H1 (cell line): ENCODE results near the gene RNF212. TPM values are rescaled to one million over a fixed set of nuclear protein-coding genes. Genes with fewer than 3 reads are reported as not detected.

ENCODE experiments used
- CTCF ChIA-PET: fragments of 300-600 bp; sonication (Branson Sonifier 250); formaldehyde crosslinking; loops from one replicate; lab custom pipeline; 2021; ENCODE audit not compliant: partially characterized antibody; lab: Charles Lee
- POLR2A ChIA-PET: fragments of 300-600 bp; sonication (Branson Sonifier 250); formaldehyde crosslinking; loops from one replicate; lab custom pipeline; 2021; ENCODE audit warnings: inconsistent platforms; ENCODE audit not compliant: partially characterized antibody; lab: Charles Lee
- DNase-seq, 2 experiments: peaks; one replicate each; pipeline versions ENCODE4 v3.0.0 to v3.0.0-alpha.2; 2010 to 2022; ENCODE audit warnings: low spot score in 2 of 2, low read depth in 1 of 2, mixed read lengths in 1 of 2
- FAIRE-seq: peaks from 2 replicates; lab custom pipeline; 2011; peaks lifted over from hg19 to GRCh38; lab: Jason Lieb, UNC
- H2AFZ ChIP-seq: 2 replicates; pipeline ENCODE4 v1.8.1; 2012; ENCODE audit warnings: low read length, inconsistent platforms
- H2AK5ac ChIP-seq: 2 replicates; pipeline ENCODE4 v1.6.1; 2013; ENCODE audit warnings: low read depth, low read length
- H2BK120ac ChIP-seq: replicated peaks from 2 replicates; pipeline ENCODE3; 2013; ENCODE audit warnings: low read depth, low read length, inconsistent platforms
- H2BK12ac ChIP-seq: 2 replicates; pipeline ENCODE4 v1.6.1; 2013; ENCODE audit warnings: low read depth, low read length
- H2BK15ac ChIP-seq: 2 replicates; pipeline ENCODE4 v1.6.1; 2013; ENCODE audit warnings: low read length
- H2BK20ac ChIP-seq: 2 replicates; pipeline ENCODE4 v1.6.1; 2013; ENCODE audit warnings: low read length
- H2BK5ac ChIP-seq: 2 replicates; pipeline ENCODE4 v1.6.1; 2013; ENCODE audit warnings: low read depth, low read length
- H3K14ac ChIP-seq: 2 replicates; pipeline ENCODE4 v1.6.1; 2013; ENCODE audit warnings: inconsistent platforms; ENCODE audit not compliant: insufficient read length
- H3K18ac ChIP-seq: 2 replicates; pipeline ENCODE4 v1.6.1; 2013; ENCODE audit warnings: low read length; ENCODE audit errors: extremely low read depth
- H3K23ac ChIP-seq: 2 replicates; pipeline ENCODE4 v1.6.1; 2013; ENCODE audit warnings: inconsistent platforms; ENCODE audit not compliant: insufficient read length
- H3K23me2 ChIP-seq: 2 replicates; pipeline ENCODE4 v1.6.1; 2013; ENCODE audit warnings: low read depth, low read length
- H3K27ac ChIP-seq: 2 replicates; pipeline ENCODE4 v1.6.1; 2011; ENCODE audit warnings: low read depth, low read length, inconsistent platforms
- H3K27me3 ChIP-seq, 4 experiments: replicated peaks in 1 of 4; 1 replicate in 1 of 4; 2 replicates in 3 of 4; pipeline versions ENCODE4 v1.6.1 to v1.8.1; 2011 to 2013; ENCODE audit warnings: low read length in 3 of 4, mild to moderate bottlenecking in 3 of 4, inconsistent platforms in 2 of 4, mixed read lengths in 2 of 4, moderate library complexity in 1 of 4; ENCODE audit not compliant: control insufficient read depth in 3 of 4, insufficient read depth in 3 of 4; ENCODE audit errors: extremely low read depth in 1 of 4
- H3K36me3 ChIP-seq, 4 experiments: 2 replicates each; pipeline versions ENCODE4 v1.6.1 to v1.8.1; 2011 to 2013; ENCODE audit warnings: mild to moderate bottlenecking in 4 of 4, low read length in 3 of 4, moderate library complexity in 2 of 4, control low read depth in 1 of 4, inconsistent platforms in 1 of 4; ENCODE audit not compliant: insufficient read depth in 4 of 4, control insufficient read depth in 2 of 4
- H3K4ac ChIP-seq: replicated peaks from 2 replicates; pipeline ENCODE3; 2013; ENCODE audit warnings: low read length, low read depth, mixed read lengths, inconsistent platforms; ENCODE audit not compliant: insufficient read length
- H3K4me1 ChIP-seq, 4 experiments: replicated peaks in 1 of 4; 1 replicate in 1 of 4; 2 replicates in 3 of 4; pipeline versions ENCODE4 v1.6.1 to v1.8.1; 2011 to 2013; ENCODE audit warnings: low read length in 3 of 4, inconsistent platforms in 2 of 4, mixed read lengths in 1 of 4; ENCODE audit not compliant: insufficient read depth in 4 of 4, control insufficient read depth in 3 of 4
- H3K4me2 ChIP-seq, 2 experiments: 2 replicates each; pipeline versions ENCODE4 v1.6.1 to v1.8.1; 2011 to 2013; ENCODE audit warnings: low read depth in 2 of 2, low read length in 2 of 2, control low read depth in 1 of 2, inconsistent platforms in 1 of 2, mild to moderate bottlenecking in 1 of 2; ENCODE audit not compliant: insufficient read depth in 1 of 2
- H3K4me3 ChIP-seq, 4 experiments: fragments of 200-600, 300-600 bp in 1 of 4; sonication (generic), shearing (Covaris generic), sonication (Bioruptor Twin) in 1 of 4; 2 replicates each; pipeline versions ENCODE4 v1.5.1 to v1.8.1; 2011 to 2016; ENCODE audit warnings: low read length in 4 of 4, low read depth in 3 of 4, control low read depth in 2 of 4, inconsistent platforms in 2 of 4, mild to moderate bottlenecking in 2 of 4, mixed read lengths in 1 of 4, moderate library complexity in 1 of 4; ENCODE audit not compliant: insufficient read depth in 2 of 4; ENCODE audit errors: extremely low read depth in 1 of 4
- H3K56ac ChIP-seq: replicated peaks from 2 replicates; pipeline ENCODE3; 2013; ENCODE audit warnings: low read depth, mild to moderate bottlenecking, mixed read lengths, low read length, inconsistent platforms; ENCODE audit not compliant: insufficient read length
- H3K79me1 ChIP-seq: 2 replicates; pipeline ENCODE4 v1.6.1; 2013; ENCODE audit warnings: low read depth, low read length, control low read depth
- H3K79me2 ChIP-seq, 2 experiments: 2 replicates each; pipeline versions ENCODE4 v1.6.1 to v1.8.1; 2012 to 2013; ENCODE audit warnings: low read length in 2 of 2, mild to moderate bottlenecking in 2 of 2, inconsistent platforms in 1 of 2; ENCODE audit not compliant: insufficient read depth in 2 of 2, control insufficient read depth in 1 of 2
- H3K9ac ChIP-seq, 4 experiments: replicated peaks in 1 of 4; 1 replicate in 1 of 4; 2 replicates in 3 of 4; pipeline versions ENCODE4 v1.6.1 to v1.8.1; 2011 to 2013; ENCODE audit warnings: low read depth in 3 of 4, low read length in 3 of 4, control low read depth in 2 of 4, mild to moderate bottlenecking in 2 of 4, moderate library complexity in 2 of 4, inconsistent platforms in 1 of 4; ENCODE audit errors: extremely low read depth in 1 of 4
- H3K9me3 ChIP-seq, 2 experiments: 2 replicates each; pipeline versions ENCODE4 v1.6.1 to v1.8.1; 2012 to 2013; ENCODE audit warnings: mild to moderate bottlenecking in 2 of 2, moderate library complexity in 2 of 2, control low read depth in 1 of 2, inconsistent platforms in 1 of 2, low read depth in 1 of 2, low read length in 1 of 2, mixed read lengths in 1 of 2; ENCODE audit not compliant: insufficient read depth in 2 of 2
- H4K20me1 ChIP-seq, 2 experiments: replicated peaks in 1 of 2; 2 replicates each; pipeline versions ENCODE3 to v1.8.1; 2011 to 2013; ENCODE audit warnings: inconsistent platforms in 2 of 2, low read length in 2 of 2, mild to moderate bottlenecking in 1 of 2; ENCODE audit not compliant: insufficient read depth in 2 of 2, control insufficient read depth in 1 of 2
- H4K5ac ChIP-seq: 2 replicates; pipeline ENCODE4 v1.6.1; 2013; ENCODE audit warnings: low read length, low read depth, mixed read lengths, inconsistent platforms; ENCODE audit not compliant: insufficient read length
- H4K8ac ChIP-seq: 2 replicates; pipeline ENCODE4 v1.8.0; 2013; ENCODE audit warnings: mild to moderate bottlenecking, moderate library complexity, low read length, inconsistent platforms; ENCODE audit not compliant: insufficient read depth; ENCODE audit errors: extremely low read depth
- H4K91ac ChIP-seq: replicated peaks from 2 replicates; pipeline ENCODE3; 2013; ENCODE audit warnings: low read length, mixed read lengths, inconsistent platforms; ENCODE audit not compliant: insufficient read length
- BACH1 ChIP-seq: IDR thresholded peaks from 2 replicates; pipeline ENCODE4 v1.6.1; 2012; ENCODE audit warnings: low read length, improper control_type of control experiment
- BCL11A ChIP-seq, 2 experiments: IDR thresholded peaks; one replicate each; pipeline ENCODE4 v1.6.1; 2011; ENCODE audit warnings: low read depth in 2 of 2, low read length in 2 of 2, mild to moderate bottlenecking in 2 of 2
- CHD2 ChIP-seq: IDR thresholded peaks from 2 replicates; pipeline ENCODE4 v1.6.1; 2012; ENCODE audit warnings: low read length, improper control_type of control experiment
- CTBP2 ChIP-seq: IDR thresholded peaks from 2 replicates; pipeline ENCODE4 v1.7.0; 2011; ENCODE audit warnings: borderline replicate concordance, mild to moderate bottlenecking, moderate library complexity, mixed read lengths, low read length; ENCODE audit not compliant: insufficient read depth, insufficient read length
- EZH2 ChIP-seq: fragments of 200-600 bp; sonication (generic); IDR thresholded peaks from 2 replicates; pipeline ENCODE4 v1.7.1; 2012; ENCODE audit warnings: low read depth, mild to moderate bottlenecking, moderate library complexity, low read length, inconsistent platforms; ENCODE audit not compliant: severe bottlenecking
- FOSL1 ChIP-seq: IDR thresholded peaks from 2 replicates; pipeline ENCODE4 v1.6.1; 2011; ENCODE audit warnings: mild to moderate bottlenecking, low read depth, low read length, moderate library complexity; ENCODE audit not compliant: insufficient read depth
- GTF2F1 ChIP-seq: IDR thresholded peaks from 2 replicates; pipeline ENCODE4 v1.6.1; 2012; ENCODE audit warnings: low read depth, low read length, improper control_type of control experiment, borderline replicate concordance
- POLR2AphosphoS5 ChIP-seq: IDR thresholded peaks from 2 replicates; pipeline ENCODE4 v1.6.1; 2011; ENCODE audit warnings: low read depth, low read length
- RAD21 ChIP-seq, 2 experiments: IDR thresholded peaks in 1 of 2; conservative IDR thresholded peaks in 1 of 2; 2 replicates each; pipeline ENCODE4 v1.6.1; 2011; ENCODE audit warnings: low read depth in 2 of 2, low read length in 2 of 2, improper control_type of control experiment in 1 of 2, inconsistent platforms in 1 of 2, mild to moderate bottlenecking in 1 of 2, moderate library complexity in 1 of 2
- SAP30 ChIP-seq: fragments of 300-600 bp; sonication (generic); IDR thresholded peaks from 2 replicates; pipeline ENCODE4 v1.7.1; 2012; ENCODE audit warnings: low read length, moderate library complexity, mild to moderate bottlenecking, inconsistent platforms; ENCODE audit not compliant: insufficient read depth, insufficient replicate concordance
- SIN3A ChIP-seq, 2 experiments: IDR thresholded peaks in 1 of 2; conservative IDR thresholded peaks in 1 of 2; 2 replicates each; pipeline ENCODE4 v1.6.1; 2011 to 2012; ENCODE audit warnings: low read length in 2 of 2, improper control_type of control experiment in 1 of 2, low read depth in 1 of 2, mild to moderate bottlenecking in 1 of 2
- SIX5 ChIP-seq: IDR thresholded peaks from 2 replicates; pipeline ENCODE4 v1.6.1; 2011; ENCODE audit warnings: mild to moderate bottlenecking, low read depth, low read length
- WGBS, 2 experiments: shearing (Covaris generic) in 1 of 2; methylation state at CpG; one replicate each; pipeline versions ENCODE4 v1.1.6 to v1.1.7; 2013 to 2015; ENCODE audit warnings: low lambda C conversion rate in 2 of 2, mixed read lengths in 2 of 2, inconsistent platforms in 1 of 2, low coverage in 1 of 2, missing lambda C conversion rate in 1 of 2; ENCODE audit not compliant: insufficient replicate concordance in 2 of 2, insufficient coverage in 1 of 2, insufficient read length in 1 of 2; ENCODE audit errors: extremely low coverage in 1 of 2, missing lambda C conversion rate in 1 of 2; 5-methylcytosine and 5-hydroxymethylcytosine counted together
- polyA plus RNA-seq, 7 experiments: library from polyadenylated mRNA; depleted of rRNA in 3 of 7; stranded (reverse) in 5 of 7; unstranded in 2 of 7; fragments of >200 nt in 5 of 7; fragments of 200-250 nt in 2 of 7; gene quantifications; 1 replicate in 5 of 7; 2 replicates in 1 of 7; 4 replicates in 1 of 7; pipeline versions ENCODE4 v1.2.1 to v1.2.3, GENCODE V29; 2011 to 2013; ENCODE audit warnings: missing spikeins in 2 of 7, mixed read lengths in 2 of 7
- total RNA-seq: library from RNA; stranded (reverse); fragmentation: NEBNext Ultra II Directional; extraction: Animal tissue kit (Norgen Biotek cat#: 25700); gene quantifications from 2 replicates; pipeline ENCODE4 v1.2.1, GENCODE V29; 2021

RNF212 gene
- total and polyA plus RNA-seq, 2 of the 8 experiments (the other 6 are each of a cell fraction or from before 2014, with no cell fraction given): 3.4 to 5.4 TPM

GRCh38 chr4:1112174-1112820 is 1.1 kb downstream of the RNF212 start:
- Histone ChIP-seq H3K14ac (no peak overlapping the region), H3K4me2 (no peak overlapping the region; a peak in 1 of 4 replicates), H2BK12ac (no peak overlapping the region), H3K4me3 (no peak overlapping the region), H3K9ac (no peak overlapping the region), H3K23me2 (peaks cover 2% of the 10 kb centered on the region; the same call in 1 of the 2 replicates), H3K9me3 (no peaks in the 10 kb centered on the region; a peak in 1 of 4 replicates), H3K27ac (no peak overlapping the region), H3K79me1 (no peaks in the 10 kb centered on the region), H3K4me1 (peaks cover 0 to 4% (median 0%) of the 10 kb centered on the region in 4 experiments; a peak in 1 of 7 replicates), H3K36me3 (no peaks in the 10 kb centered on the region), H4K8ac (no peak overlapping the region), H3K27me3 (peaks cover 6 to 21% (median 16%) of the 10 kb centered on the region in 4 experiments), H2AFZ (no peak overlapping the region), H4K91ac (no peak overlapping the region), H3K18ac (no peak overlapping the region), H4K5ac (no peak overlapping the region), H4K20me1 (no peaks in the 10 kb centered on the region), H3K23ac (no peak overlapping the region), H2BK15ac (no peak overlapping the region), H3K79me2 (no peaks in the 10 kb centered on the region), H3K56ac (no peak overlapping the region), H2BK5ac (no peak overlapping the region), H3K4ac (no peak overlapping the region), H2BK20ac (no peak overlapping the region), H2AK5ac (no peak overlapping the region), H2BK120ac (no peak overlapping the region)
- no peak for DNase-seq
- ChIA-PET CTCF (interaction anchor here (0.7 kb wide), 1 partner anchor 67 kb away, joined by 3 read pairs; no protein-coding TSS in a partner anchor), POLR2A (interaction anchor here (0.6 kb wide), 1 partner anchor 170 kb away, joined by 3 read pairs; no protein-coding TSS in a partner anchor)
- WGBS, 2 experiments: 84% methylated on average over 12 of the region's 27 CpGs; no CpG with 5 or more reads in 1 of the 2 experiments
- no peak for FAIRE-seq
- TF ChIP-seq SAP30 (no peak), CHD2 (no peak), BACH1 (no peak), FOSL1 (no peak), RAD21 (IDR thresholded peaks at IDR 0.05 in 1 of 2, conservative IDR thresholded peaks at IDR 0.05 in 1 of 2; ENCODE audit: low read depth in 2 of 2, low read length in 2 of 2) (no peak), GTF2F1 (no peak), SIN3A (conservative IDR thresholded peaks at IDR 0.05 in 1 of 2, IDR thresholded peaks at IDR 0.05 in 1 of 2; ENCODE audit: low read depth in 1 of 2, low read length in 2 of 2) (no peak), CTBP2 (no peak), BCL11A (IDR thresholded peaks at IDR 0.05; ENCODE audit: low read depth in 2 of 2, low read length in 2 of 2) (no peak), SIX5 (no peak), EZH2 (no peak), POLR2AphosphoS5 (no peak)
